Measurements from ENCODE around the gene POLR2C. TPM values are rescaled to one million over a fixed set of nuclear protein-coding genes. Genes with fewer than 3 reads are reported as not detected.

The POLR2C gene
- total RNA-seq, 1 experiment from 2014 or later = 85.6 TPM

- Histone ChIP-seq H2AFZ (ENCODE audit: low read length) (no peak overlapping the region), H3K4me1 (ENCODE audit: insufficient read depth, low read length) (no peaks in the 10 kb centered on the region), H3K18ac (ENCODE audit: insufficient read length, low read depth, low read length) (no peak overlapping the region), H3K4ac (ENCODE audit: low read depth, low read length) (no peak overlapping the region), H3K56ac (ENCODE audit: insufficient read length, low read depth, low read length) (no peak overlapping the region), H4K8ac (replicated peaks; ENCODE audit: insufficient read length, low read depth, low read length) (no peak overlapping the region), H3K4me2 (ENCODE audit: insufficient read depth, insufficient read length, low read length) (no peak overlapping the region), H4K5ac (ENCODE audit: insufficient read length, low read depth, low read length) (no peak overlapping the region), H2AK5ac (ENCODE audit: insufficient read length, low read length) (no peak overlapping the region), H2BK120ac (ENCODE audit: low read depth, low read length, poor library complexity, severe bottlenecking) (no peak overlapping the region), H4K20me1 (ENCODE audit: control insufficient read depth, insufficient read depth, insufficient read length) (no peaks in the 10 kb centered on the region), H2BK12ac (ENCODE audit: insufficient read length, low read depth, low read length) (no peak overlapping the region), H3K23me2 (ENCODE audit: insufficient read length, low read depth, low read length, poor library complexity, severe bottlenecking) (no peaks in the 10 kb centered on the region), H3K14ac (ENCODE audit: insufficient read depth, low read length) (no peak overlapping the region), H2BK20ac (ENCODE audit: low read depth, low read length, poor library complexity, severe bottlenecking) (no peak overlapping the region), H3K27me3 (ENCODE audit: insufficient read depth, low read length) (no peaks in the 10 kb centered on the region), H2BK15ac (ENCODE audit: low read depth, low read length) (no peak overlapping the region), H3K9me3 (ENCODE audit: control insufficient read depth, low read depth, low read length) (no peaks in the 10 kb centered on the region), H3T11ph (ENCODE audit: low read length) (no peak overlapping the region), H3K9ac (ENCODE audit: extremely low read depth, insufficient read length, low read length) (no peak overlapping the region), H3K79me1 (ENCODE audit: insufficient read depth, low read depth, low read length, poor library complexity, severe bottlenecking) (no peaks in the 10 kb centered on the region), H2BK5ac (ENCODE audit: insufficient read length, low read length) (no peak overlapping the region), H3K27ac (ENCODE audit: insufficient read length, low read depth, low read length) (no peak overlapping the region), H3K23ac (ENCODE audit: insufficient read length, low read depth, low read length) (no peak overlapping the region), H3K79me2 (ENCODE audit: insufficient read depth, low read length) (no peaks in the 10 kb centered on the region), H4K91ac (ENCODE audit: insufficient read length, low read depth, low read length) (no peak overlapping the region)
- 0 out of 4 replicates have a peak, but pooled peaks cover 0 to 3% of the 10 kb centered on the region in 2 experiments for H3K4me1 Mint-ChIP-seq
- no CpG with 5 or more reads among the region's 4 CpGs for WGBS (ENCODE audit: extremely low coverage, insufficient read length, low lambda C conversion rate)
- peaks cover 0 to 2% of the 10 kb centered on the region in 2 experiments; a peak in 1 of 5 replicates for H3K9me3 Mint-ChIP-seq
- H3K27me3 Mint-ChIP-seq (ENCODE audit: low read depth) = peaks cover 2% of the 10 kb centered on the region; the same call in 1 of the 2 replicates
- peaks cover 2 to 7% (median 2%) of the 10 kb centered on the region in 3 experiments; a peak in 4 of 7 replicates for H3K36me3 Mint-ChIP-seq (ENCODE audit: insufficient read depth in 1 of 3, low read depth in 3 of 3)
- no peak for TF ChIP-seq CTCF (conservative IDR thresholded peaks at IDR 0.05)
- H3K27ac Mint-ChIP-seq = no peak overlapping the region
- no peak overlapping the region for H3K4me3 Mint-ChIP-seq
- DNase-seq = no peak
Observed at GRCh38 chr16:57514371-57514770, 51.9 kb downstream of the POLR2C start.

All from H9 (cell line).